HG02973 (cell line): Measurements from ENCODE around the gene SLC8A1.

ENCODE experiments used
- ATAC-seq: cut with Tn5 transposase; IDR thresholded peaks from one replicate; pipeline ENCODE4 v1.9.1; 2021; ENCODE audit warnings: moderate library complexity; ENCODE audit not compliant: unreplicated experiment

The SLC8A1 gene

DNA sequence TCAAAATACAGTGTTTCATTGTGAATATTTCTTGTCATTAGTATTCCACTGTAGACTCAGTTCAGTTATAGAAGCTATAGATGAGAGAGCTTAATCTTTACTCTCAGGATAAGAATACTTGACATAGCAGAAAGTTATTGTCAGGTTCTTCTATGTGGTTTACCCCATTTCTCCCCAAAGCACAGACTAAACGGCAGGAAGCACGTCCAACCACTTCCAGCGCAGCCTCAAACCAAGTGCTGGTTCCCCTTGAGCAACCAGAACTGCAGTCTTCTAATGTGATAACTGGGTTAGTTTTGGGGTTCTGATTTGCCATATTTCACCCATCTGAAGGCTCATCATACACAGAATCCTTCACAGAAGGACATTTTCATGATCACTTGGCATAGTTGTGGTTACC, 324.7 kb downstream of the SLC8A1 start:
- no peak for ATAC-seq

DNA sequence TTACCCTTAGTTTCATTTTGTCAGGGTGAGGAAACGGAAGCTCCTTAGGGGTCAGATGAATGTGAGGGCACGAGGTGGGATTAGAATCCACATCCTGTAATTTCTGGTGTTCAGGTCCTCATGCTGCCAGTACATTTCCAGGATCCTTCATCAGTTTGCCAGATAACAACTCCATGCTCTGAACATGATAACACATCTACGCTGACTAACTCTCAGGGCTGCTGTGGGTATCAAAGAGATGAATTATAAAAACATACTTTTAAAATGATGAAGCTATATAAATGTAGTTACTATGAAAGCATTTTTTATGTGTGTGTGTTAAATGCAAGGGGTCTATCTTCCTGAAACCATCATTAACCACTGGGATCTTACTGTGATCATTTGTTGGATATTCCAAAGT, 325.9 kb downstream of the SLC8A1 start:
- ATAC-seq: no peak

- no peak for ATAC-seq
Observed at GRCh38 chr2:40123746-40124145, 328.1 kb downstream of the SLC8A1 start.

GRCh38 chr2:40123326-40123725, 328.6 kb downstream of the SLC8A1 start:
- no peak for ATAC-seq

DNA sequence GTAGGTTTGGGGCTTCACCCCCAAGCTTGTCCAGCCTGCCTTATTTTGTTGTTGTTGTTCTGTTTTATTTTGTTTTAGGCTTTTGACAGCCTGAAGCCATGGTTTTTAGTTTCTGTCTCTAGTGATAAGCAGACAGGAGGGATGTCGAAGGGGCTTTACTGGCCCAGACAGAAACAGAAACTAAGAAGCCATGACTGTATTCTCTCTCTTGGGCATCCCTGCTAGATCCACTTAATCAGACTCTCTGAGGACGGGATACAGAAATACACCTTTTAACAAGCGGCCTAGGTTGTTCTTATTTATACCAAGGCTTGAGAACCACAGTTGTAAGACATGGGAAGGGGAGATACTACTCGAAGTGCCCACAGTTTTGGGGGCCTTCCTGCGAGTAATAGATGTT, 330.9 kb downstream of the SLC8A1 start:
- ATAC-seq: no peak

DNA sequence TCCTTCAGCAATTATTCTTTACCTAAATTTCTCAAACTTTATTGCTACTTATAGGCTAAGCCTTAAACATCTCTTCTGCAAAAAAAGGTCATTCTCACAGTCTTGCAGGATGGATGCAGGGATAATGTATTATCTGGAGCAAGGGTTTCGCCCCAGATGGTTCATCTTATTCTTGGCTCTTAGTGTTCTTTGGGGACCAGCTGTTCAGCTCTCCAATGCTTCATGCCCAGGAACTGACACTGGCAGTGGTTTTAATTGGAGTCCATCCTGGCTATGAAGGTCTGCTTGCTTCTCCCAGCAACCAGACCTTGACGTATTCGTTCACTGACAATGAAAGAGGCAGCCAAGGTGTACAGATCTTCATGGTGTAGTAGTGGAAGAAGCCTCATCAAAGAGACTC, 331.9 kb downstream of the SLC8A1 start:
- no peak for ATAC-seq

DNA sequence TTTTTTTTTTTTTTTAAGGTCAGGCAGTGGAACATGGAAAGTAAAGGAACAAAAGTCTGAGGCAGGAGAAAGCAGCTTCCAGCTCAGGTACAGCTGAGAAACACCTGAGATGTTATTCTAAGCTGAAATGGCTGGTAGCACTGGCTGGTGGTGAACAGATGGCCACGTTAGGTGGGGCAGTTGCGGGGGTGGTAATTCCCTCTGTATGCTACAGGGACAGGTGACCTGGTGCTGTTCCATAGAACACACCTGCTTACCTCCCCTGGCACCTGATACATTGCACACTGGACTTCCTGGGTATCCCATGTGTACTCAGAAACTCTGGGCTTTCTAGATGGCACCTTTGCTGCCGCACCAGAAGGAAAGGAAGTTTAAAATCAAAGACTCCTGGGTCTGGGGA, 333.3 kb downstream of the SLC8A1 start:
- ATAC-seq: no peak

DNA sequence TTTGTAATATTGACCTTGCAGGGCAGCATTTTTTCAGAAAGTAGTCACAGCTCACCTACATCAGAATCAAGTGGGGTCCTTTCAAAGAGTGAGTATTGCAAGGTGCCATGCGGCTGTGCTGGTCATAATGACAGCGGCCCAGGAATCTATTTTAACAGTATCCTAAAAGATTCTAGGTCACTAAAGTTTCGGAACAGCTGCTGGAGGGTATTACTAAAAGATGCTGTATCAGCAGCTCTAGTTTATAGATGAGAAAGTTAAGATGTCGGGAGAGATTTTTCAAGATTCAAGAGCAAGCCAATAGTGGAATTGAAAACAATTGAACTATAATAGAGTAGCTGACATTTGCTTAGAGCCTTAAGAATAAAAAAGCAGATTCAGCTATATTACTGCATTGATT, 336.0 kb downstream of the SLC8A1 start:
- ATAC-seq: no peak

DNA sequence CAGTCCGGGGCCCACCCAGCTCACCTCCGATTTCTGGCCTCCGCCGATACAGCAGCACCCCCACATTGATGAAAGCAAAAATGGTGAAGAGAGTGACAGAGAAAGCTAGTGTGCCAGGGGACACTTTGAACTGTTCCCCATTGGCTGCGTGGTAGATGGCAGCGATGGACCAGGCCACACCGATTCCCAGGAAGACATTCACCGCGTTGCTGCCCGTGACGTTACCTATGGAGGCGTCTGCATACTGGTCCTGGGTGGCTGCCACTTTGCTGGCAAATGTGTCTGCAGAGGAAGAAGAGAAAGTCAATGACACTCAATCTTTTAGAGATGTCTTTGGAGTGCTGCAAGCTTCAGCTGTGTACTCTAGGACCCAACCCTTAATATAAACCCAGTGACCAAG, 336.5 kb downstream of the SLC8A1 start:
- ATAC-seq: no peak

DNA sequence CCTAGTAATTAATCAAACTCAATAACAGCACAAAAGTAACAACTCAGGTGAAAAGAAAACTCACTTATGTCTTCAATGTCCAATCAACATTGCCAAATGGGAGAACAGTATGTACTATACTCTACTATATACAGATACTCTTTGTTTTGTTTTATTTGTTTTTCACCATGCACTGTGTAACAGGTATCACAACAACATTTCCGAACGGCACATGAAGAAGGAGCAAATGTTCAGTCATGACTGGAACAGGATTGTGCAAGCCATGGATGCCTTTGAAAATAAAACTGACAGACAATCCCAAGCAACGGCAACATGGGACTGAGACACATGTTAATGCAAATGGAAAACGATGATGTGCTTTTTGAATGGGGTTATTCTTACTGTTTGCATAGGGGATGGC, 337.9 kb downstream of the SLC8A1 start:
- ATAC-seq: no peak

GRCh38 chr2:40113272-40113968, 338.5 kb downstream of the SLC8A1 start:
- ATAC-seq: no peak

DNA sequence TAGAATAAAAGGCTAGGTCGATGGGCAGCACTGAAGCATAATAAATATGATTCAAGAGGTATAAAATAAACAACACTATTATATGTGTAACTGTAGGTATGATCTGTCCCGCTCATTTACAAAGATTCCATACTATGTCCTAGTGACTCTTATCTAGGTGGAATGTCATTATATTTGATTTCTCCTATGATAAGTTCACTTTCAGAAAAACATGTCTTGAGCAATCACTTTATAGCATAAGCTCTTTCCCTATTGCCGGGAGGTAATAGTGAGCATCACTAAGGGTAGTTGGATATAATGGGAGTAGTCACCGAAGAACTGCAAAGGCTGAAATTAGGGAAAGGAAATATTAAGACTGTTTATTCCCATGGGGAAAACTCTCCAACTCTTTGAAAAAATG, 342.5 kb downstream of the SLC8A1 start:
- ATAC-seq: no peak

- no peak for ATAC-seq
Observed at GRCh38 chr2:40108851-40109250, 343.0 kb downstream of the SLC8A1 start.

DNA sequence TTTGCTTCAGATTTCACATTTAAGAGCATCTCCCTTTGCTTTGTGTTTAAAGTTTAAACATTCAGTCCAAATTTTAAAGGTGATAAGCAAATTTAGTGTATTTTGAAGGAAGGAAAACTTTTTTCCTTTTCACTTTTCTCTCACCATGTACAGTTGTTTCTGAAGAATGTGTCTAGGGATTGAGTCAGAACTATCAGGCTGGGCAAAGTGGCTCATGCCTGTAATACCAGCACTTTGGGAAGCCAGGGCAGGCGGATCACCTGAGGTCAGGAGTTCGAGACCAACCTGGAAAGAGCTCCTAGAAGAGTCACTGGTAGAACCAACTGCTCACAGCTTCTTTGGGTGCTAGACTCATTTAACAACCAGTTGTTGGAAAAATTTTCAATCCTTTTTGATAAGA, 345.8 kb downstream of the SLC8A1 start:
- no peak for ATAC-seq

DNA sequence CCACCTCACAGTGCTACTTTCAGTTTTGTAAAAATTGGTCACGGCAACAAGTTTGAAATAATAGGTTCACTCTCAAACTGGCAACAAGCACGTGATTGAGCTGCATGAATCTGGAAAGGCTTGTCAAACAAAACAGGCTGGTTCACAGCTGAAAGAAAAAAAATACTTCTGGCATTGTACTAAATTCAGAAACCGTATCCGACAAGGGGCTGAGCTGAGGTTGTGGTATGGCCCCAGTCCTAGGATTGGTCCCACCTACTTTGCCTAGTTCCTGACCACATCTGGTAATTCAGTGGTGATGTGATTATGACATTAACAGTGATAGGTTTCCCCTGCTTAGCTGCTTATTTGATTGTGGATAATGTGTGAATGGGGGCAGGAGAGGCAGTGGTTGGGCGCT, 346.3 kb downstream of the SLC8A1 start:
- ATAC-seq: no peak

DNA sequence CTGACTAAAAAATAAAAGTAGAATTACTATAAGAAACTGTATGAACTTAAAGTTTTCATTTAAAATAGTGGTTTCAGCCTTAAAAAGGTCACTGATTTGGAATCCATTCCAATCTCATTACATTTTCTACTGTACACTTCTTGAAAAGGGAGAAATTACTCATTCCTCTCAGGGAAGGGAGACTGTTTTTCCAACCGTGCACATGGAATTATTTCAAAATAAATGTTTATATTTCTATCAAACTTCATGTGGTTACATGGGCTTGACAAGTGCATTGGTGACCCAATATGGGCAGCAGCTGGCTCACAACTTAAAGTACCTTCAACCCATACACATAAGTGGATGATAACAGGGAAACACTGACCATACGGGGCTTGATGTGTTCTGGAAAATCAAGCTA, 348.3 kb downstream of the SLC8A1 start:
- ATAC-seq: no peak

DNA sequence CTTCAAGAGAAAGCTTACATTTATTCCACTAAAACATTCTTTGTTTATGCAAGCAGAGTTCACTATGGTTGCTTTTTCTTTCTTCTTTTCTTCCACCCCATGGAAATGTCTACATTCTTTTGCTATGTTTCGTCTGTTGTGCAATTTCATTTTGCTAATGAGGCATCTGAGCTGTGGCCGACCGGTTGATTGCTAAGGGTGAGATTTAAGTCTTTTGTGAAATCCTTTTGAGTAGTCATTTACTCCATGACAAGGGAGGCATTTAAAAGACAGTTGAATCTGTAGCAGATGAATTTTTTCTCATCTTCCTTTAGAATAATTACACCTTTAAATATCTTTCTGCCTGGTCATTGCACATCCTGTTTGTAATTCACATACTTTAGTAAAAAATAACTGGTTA, 348.7 kb downstream of the SLC8A1 start:
- no peak for ATAC-seq

GRCh38 chr2:40102447-40102846, 349.4 kb downstream of the SLC8A1 start:
- no peak for ATAC-seq

DNA sequence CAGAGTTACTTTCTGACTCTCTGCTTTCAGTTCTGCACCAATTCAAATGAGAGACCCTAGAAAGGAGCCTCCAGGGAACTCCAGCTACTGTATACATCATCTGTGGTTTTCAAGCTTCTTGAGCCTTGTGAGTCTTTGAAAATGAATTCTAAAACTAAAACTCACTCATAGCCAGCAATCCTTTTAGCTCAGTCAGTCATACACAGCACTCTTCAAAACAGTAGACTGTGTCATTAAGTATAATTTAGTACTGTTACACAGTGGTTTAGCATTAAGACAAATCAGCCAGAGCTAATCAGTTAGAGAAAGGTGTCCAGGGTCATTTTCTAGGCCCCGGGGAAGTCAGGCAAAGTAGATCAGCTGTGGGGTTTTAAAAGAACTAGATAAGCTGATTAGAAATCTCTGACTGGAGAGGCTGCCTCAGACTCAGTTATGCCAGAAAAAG, 350.7 kb downstream of the SLC8A1 start:
- ATAC-seq: no peak

DNA sequence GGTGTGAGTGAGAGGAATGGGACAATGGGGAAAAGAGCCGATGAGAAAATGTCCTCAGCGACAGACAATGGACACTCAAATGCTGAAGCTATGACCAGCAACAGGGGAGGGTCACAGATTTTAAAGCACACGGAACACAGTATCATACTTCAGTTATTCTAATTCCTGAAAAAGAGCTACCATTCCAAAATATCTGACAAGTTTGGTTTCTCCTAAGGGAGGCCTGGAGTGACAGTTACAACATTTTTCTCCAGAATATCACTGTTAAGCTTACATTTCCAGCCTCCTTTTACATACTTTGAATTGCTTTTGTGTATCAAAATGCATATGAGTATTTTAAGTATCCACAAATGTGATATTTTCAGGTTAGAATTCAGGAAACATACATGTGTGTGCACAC, 351.2 kb downstream of the SLC8A1 start:
- ATAC-seq: no peak

- ATAC-seq: no peak
Observed at GRCh38 chr2:40098786-40099470, 353.0 kb downstream of the SLC8A1 start.

DNA sequence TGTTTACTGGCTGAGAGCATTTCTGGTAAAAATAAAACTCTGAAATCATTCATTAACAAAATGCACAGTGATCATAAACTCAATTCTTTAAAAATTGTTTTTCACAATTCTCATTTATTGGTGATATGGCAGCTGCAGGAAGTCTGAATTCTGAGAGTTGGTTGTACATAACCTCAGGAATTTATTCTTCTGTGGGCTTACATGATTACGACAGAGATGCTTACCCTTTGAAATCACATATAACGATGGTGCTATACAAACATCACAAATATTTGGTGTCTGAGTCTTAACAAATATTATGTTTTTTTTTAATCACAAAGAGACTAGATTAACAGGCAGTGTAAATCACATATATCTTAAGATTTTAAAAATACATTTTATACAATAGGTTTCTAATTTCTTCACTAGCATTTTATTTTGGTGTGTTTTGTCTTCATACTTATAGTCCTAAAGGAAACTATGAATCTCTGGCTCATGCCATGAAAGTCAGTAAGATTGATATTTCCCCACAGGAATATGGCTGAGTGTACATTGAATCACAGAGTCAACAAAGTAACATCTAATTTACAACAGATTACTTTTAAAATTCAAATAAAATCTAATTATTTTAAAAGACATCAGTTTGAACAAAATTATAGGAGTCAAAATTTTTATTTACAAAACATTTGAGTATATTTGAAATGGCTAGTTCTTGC, 354.1 kb downstream of the SLC8A1 start:
- no peak for ATAC-seq
